Uterus (tissue), 2 donors: ENCODE results near the gene ZBTB17.

Experiments
- POLR2A ChIP-seq, 2 donors: fragments of 450-650 bp; IDR thresholded peaks; one replicate each; pipeline ENCODE4 v1.6.1; 2016; ENCODE audit warnings: antibody characterized with exemption in 2 of 2, mild to moderate bottlenecking in 1 of 2, moderate library complexity in 1 of 2
- TF ChIP-seq, protein P1 (sequence below), 4 experiments: fragments of 200-600 bp in 2 of 4; fragments of 450-650 bp in 2 of 4; sonication (generic) in 2 of 4; IDR thresholded peaks; one replicate each; pipeline ENCODE4 v1.5.1; 2016 to 2019; ENCODE audit warnings: antibody characterized with exemption in 4 of 4, mild to moderate bottlenecking in 2 of 4, moderate library complexity in 1 of 4

DNA sequence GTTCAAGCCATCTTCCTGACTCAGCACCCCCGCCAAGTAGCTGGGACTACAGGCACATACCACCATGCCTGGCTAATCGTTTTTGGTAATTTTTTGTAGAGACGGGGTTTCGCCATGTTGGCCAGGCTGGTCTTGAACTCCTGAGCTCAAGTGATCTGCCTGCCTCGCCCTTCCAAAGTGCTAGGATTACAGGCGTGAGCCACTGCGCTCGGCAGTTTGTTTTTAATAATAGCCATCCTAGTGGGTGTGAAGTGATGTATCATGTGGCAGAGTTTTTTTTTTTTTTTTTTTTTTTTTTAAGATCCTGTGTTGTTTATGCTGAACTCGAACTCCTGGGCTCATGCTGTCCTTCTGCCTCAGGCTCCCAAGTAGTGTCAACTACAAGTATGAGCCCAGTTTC is 76.6 kb downstream of the ZBTB17 start:
- TF ChIP-seq, protein P1, sequence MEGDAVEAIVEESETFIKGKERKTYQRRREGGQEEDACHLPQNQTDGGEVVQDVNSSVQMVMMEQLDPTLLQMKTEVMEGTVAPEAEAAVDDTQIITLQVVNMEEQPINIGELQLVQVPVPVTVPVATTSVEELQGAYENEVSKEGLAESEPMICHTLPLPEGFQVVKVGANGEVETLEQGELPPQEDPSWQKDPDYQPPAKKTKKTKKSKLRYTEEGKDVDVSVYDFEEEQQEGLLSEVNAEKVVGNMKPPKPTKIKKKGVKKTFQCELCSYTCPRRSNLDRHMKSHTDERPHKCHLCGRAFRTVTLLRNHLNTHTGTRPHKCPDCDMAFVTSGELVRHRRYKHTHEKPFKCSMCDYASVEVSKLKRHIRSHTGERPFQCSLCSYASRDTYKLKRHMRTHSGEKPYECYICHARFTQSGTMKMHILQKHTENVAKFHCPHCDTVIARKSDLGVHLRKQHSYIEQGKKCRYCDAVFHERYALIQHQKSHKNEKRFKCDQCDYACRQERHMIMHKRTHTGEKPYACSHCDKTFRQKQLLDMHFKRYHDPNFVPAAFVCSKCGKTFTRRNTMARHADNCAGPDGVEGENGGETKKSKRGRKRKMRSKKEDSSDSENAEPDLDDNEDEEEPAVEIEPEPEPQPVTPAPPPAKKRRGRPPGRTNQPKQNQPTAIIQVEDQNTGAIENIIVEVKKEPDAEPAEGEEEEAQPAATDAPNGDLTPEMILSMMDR (IDR thresholded peaks at IDR 0.05) = no peak
- TF ChIP-seq POLR2A (IDR thresholded peaks at IDR 0.05) = no peak
